ENCODE results near the gene OR4S2. TPM values are rescaled to one million over a fixed set of nuclear protein-coding genes. Genes with fewer than 3 reads are reported as not detected.

OR4S2 gene
- total and polyA plus RNA-seq, 4 donors: not detected

DNA sequence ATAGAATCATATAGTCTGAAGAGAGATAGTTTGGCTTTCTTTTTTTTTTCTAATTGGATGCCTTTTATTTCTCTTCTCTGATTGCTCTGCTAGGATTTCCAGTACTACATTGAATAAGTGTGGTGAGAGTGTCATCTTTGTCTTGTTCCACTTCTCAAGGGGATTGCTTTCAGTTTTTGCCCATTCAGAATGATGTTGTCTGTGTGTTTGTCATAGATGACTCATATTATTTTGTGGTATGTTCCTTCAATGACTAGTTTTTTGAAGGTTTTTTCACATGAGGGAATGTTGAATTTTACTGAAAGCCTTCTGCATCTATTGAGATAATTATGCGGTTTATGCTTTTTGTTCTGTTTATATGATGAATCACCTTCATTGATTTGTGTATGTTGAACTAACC is 23.6 kb upstream of the OR4S2 start:
- DNase-seq (ENCODE audit: low spot score): no peak
- Histone ChIP-seq H3K4me1 (ENCODE audit: control insufficient read depth in 4 of 4, insufficient read depth in 4 of 4, low read length in 3 of 4) (no peaks in the 10 kb centered on the region), H3K27me3 (ENCODE audit: control insufficient read depth in 4 of 4, insufficient read depth in 4 of 4, low read length in 3 of 4) (no peaks in the 10 kb centered on the region), H3K9me3 (ENCODE audit: control insufficient read depth in 4 of 4, low read length in 3 of 4) (peaks cover 0 to 4% (median under 1%) of the 10 kb centered on the region in 4 donors), H3K4me3 (ENCODE audit: low read depth in 1 of 3, low read length in 3 of 3) (no peak overlapping the region), H3K27ac (ENCODE audit: low read depth in 1 of 2, low read length in 2 of 2) (no peak overlapping the region), H3K9ac (ENCODE audit: low read depth in 1 of 2, low read length in 2 of 2) (no peak overlapping the region), H3K36me3 (ENCODE audit: control insufficient read depth in 4 of 4, insufficient read depth in 3 of 4, low read depth in 1 of 4, low read length in 3 of 4) (no peaks in the 10 kb centered on the region)
- WGBS: 78% methylated on average over 1 of the region's 1 CpG
- TF ChIP-seq RXRA (IDR thresholded peaks at IDR 0.05) (no peak), RAD21 (IDR thresholded peaks at IDR 0.05) (no peak), HNF4G (IDR thresholded peaks at IDR 0.05) (no peak), SP1 (IDR thresholded peaks at IDR 0.05) (no peak)
- TF ChIP-seq, protein P1, sequence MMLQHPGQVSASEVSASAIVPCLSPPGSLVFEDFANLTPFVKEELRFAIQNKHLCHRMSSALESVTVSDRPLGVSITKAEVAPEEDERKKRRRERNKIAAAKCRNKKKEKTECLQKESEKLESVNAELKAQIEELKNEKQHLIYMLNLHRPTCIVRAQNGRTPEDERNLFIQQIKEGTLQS (IDR thresholded peaks at IDR 0.05): no peak

DNA sequence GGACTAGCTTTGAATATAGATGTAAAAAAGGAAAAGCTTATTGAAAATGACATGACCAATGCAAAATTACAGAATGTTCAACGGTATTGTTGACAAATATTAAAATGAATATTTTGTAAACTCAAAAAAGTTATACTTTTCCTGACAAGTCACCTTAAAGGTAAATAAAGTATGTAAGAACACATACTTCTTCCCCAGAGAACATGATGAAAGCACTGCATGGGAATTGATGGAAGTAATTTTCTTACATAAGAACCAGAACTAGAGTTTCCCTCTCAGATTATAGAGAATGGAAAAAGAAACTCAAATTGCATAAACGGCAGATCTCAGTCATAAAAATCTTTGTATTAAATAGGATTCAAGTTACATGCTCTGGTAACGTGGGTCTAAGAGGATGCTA is 13.3 kb upstream of the OR4S2 start, which contains the start of gene OR4P4:
OR4P4 (plus strand) TSS at position 301 of the 400 bp plus-strand sequence.
- 39% methylated on average over 3 of the region's 3 CpGs for WGBS
- H3K27me3 ChIP-seq (ENCODE audit: control insufficient read depth in 4 of 4, insufficient read depth in 4 of 4, low read length in 3 of 4): no peaks in the 10 kb centered on the region
- DNase-seq (ENCODE audit: low spot score): no peak
- H3K9ac ChIP-seq (ENCODE audit: low read depth in 1 of 2, low read length in 2 of 2): no peak within 1 kb of the TSS
- no peaks in the 10 kb centered on the region for H3K36me3 ChIP-seq (ENCODE audit: control insufficient read depth in 4 of 4, insufficient read depth in 3 of 4, low read depth in 1 of 4, low read length in 3 of 4)
- H3K4me1 ChIP-seq (ENCODE audit: control insufficient read depth in 4 of 4, insufficient read depth in 4 of 4, low read length in 3 of 4): no peaks in the 10 kb centered on the region
- no peak for TF ChIP-seq HNF4G (IDR thresholded peaks at IDR 0.05)
- TF ChIP-seq, protein P2, sequence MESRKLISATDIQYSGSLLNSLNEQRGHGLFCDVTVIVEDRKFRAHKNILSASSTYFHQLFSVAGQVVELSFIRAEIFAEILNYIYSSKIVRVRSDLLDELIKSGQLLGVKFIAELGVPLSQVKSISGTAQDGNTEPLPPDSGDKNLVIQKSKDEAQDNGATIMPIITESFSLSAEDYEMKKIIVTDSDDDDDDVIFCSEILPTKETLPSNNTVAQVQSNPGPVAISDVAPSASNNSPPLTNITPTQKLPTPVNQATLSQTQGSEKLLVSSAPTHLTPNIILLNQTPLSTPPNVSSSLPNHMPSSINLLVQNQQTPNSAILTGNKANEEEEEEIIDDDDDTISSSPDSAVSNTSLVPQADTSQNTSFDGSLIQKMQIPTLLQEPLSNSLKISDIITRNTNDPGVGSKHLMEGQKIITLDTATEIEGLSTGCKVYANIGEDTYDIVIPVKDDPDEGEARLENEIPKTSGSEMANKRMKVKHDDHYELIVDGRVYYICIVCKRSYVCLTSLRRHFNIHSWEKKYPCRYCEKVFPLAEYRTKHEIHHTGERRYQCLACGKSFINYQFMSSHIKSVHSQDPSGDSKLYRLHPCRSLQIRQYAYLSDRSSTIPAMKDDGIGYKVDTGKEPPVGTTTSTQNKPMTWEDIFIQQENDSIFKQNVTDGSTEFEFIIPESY (IDR thresholded peaks at IDR 0.05): no peak
- no peak for TF ChIP-seq SP1 (IDR thresholded peaks at IDR 0.05)
- TF ChIP-seq, protein P3, sequence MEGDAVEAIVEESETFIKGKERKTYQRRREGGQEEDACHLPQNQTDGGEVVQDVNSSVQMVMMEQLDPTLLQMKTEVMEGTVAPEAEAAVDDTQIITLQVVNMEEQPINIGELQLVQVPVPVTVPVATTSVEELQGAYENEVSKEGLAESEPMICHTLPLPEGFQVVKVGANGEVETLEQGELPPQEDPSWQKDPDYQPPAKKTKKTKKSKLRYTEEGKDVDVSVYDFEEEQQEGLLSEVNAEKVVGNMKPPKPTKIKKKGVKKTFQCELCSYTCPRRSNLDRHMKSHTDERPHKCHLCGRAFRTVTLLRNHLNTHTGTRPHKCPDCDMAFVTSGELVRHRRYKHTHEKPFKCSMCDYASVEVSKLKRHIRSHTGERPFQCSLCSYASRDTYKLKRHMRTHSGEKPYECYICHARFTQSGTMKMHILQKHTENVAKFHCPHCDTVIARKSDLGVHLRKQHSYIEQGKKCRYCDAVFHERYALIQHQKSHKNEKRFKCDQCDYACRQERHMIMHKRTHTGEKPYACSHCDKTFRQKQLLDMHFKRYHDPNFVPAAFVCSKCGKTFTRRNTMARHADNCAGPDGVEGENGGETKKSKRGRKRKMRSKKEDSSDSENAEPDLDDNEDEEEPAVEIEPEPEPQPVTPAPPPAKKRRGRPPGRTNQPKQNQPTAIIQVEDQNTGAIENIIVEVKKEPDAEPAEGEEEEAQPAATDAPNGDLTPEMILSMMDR (IDR thresholded peaks at IDR 0.05; ENCODE audit: low read depth, low read length, missing input control): no peak
- TF ChIP-seq, protein P4, sequence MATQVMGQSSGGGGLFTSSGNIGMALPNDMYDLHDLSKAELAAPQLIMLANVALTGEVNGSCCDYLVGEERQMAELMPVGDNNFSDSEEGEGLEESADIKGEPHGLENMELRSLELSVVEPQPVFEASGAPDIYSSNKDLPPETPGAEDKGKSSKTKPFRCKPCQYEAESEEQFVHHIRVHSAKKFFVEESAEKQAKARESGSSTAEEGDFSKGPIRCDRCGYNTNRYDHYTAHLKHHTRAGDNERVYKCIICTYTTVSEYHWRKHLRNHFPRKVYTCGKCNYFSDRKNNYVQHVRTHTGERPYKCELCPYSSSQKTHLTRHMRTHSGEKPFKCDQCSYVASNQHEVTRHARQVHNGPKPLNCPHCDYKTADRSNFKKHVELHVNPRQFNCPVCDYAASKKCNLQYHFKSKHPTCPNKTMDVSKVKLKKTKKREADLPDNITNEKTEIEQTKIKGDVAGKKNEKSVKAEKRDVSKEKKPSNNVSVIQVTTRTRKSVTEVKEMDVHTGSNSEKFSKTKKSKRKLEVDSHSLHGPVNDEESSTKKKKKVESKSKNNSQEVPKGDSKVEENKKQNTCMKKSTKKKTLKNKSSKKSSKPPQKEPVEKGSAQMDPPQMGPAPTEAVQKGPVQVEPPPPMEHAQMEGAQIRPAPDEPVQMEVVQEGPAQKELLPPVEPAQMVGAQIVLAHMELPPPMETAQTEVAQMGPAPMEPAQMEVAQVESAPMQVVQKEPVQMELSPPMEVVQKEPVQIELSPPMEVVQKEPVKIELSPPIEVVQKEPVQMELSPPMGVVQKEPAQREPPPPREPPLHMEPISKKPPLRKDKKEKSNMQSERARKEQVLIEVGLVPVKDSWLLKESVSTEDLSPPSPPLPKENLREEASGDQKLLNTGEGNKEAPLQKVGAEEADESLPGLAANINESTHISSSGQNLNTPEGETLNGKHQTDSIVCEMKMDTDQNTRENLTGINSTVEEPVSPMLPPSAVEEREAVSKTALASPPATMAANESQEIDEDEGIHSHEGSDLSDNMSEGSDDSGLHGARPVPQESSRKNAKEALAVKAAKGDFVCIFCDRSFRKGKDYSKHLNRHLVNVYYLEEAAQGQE (IDR thresholded peaks at IDR 0.05): no peak
- TF ChIP-seq FOXA1 (IDR thresholded peaks at IDR 0.05): no peak
- no peak within 1 kb of the TSS for H3K27ac ChIP-seq (ENCODE audit: low read depth in 1 of 2, low read length in 2 of 2)
- no peak within 1 kb of the TSS for H3K4me3 ChIP-seq (ENCODE audit: low read depth in 1 of 3, low read length in 3 of 3)
- H3K9me3 ChIP-seq (ENCODE audit: control insufficient read depth in 4 of 4, low read length in 3 of 4): no peaks in the 10 kb centered on the region

DNA sequence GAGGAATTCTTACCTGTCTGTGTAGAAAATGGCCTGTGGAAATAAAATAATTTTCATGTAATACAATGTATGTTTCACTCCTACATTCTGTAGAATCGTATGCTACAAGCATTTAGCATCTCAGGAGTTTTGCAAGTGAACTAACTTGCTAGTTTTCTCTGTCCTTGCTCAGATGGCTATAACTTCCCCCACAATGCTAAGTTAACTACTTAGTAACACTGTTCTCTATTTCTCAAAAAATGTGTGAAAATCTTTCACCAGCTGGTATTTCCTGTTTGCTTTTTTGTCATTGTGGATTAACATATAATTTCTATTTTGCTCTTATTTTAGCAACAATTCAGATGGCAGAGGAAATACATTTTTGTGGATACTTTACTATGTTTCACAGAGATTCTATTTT is 4.4 kb downstream of the OR4S2 start:
- Histone ChIP-seq H3K9ac (ENCODE audit: low read depth in 1 of 2, low read length in 2 of 2) (no peak overlapping the region), H3K27ac (ENCODE audit: low read depth in 1 of 2, low read length in 2 of 2) (no peak overlapping the region), H3K27me3 (ENCODE audit: control insufficient read depth in 4 of 4, insufficient read depth in 4 of 4, low read length in 3 of 4) (no peaks in the 10 kb centered on the region), H3K4me3 (ENCODE audit: low read depth in 1 of 3, low read length in 3 of 3) (no peak overlapping the region), H3K9me3 (ENCODE audit: control insufficient read depth in 4 of 4, low read length in 3 of 4) (peaks cover 0 to 2% (median under 1%) of the 10 kb centered on the region in 4 donors), H3K4me1 (ENCODE audit: control insufficient read depth in 4 of 4, insufficient read depth in 4 of 4, low read length in 3 of 4) (no peaks in the 10 kb centered on the region), H3K36me3 (ENCODE audit: control insufficient read depth in 4 of 4, insufficient read depth in 3 of 4, low read depth in 1 of 4, low read length in 3 of 4) (no peaks in the 10 kb centered on the region)
- DNase-seq (ENCODE audit: low spot score): no peak
- WGBS: 57% methylated on average over 1 of the region's 1 CpG
- TF ChIP-seq EGR1 (IDR thresholded peaks at IDR 0.05; ENCODE audit: low read depth in 2 of 2): no peak
- TF ChIP-seq, protein P1 (IDR thresholded peaks at IDR 0.05): no peak
- no peak for TF ChIP-seq FOXA2 (IDR thresholded peaks at IDR 0.05)
- no peak for TF ChIP-seq GABPA (IDR thresholded peaks at IDR 0.05 in 1 of 2, conservative IDR thresholded peaks at IDR 0.05 in 1 of 2)
- no peak for TF ChIP-seq HNF4A (conservative IDR thresholded peaks at IDR 0.05)
- TF ChIP-seq JUND (IDR thresholded peaks at IDR 0.05): no peak
- TF ChIP-seq RXRA (IDR thresholded peaks at IDR 0.05): no peak
- TF ChIP-seq, protein P2 (IDR thresholded peaks at IDR 0.05): no peak
- TF ChIP-seq, protein P5, sequence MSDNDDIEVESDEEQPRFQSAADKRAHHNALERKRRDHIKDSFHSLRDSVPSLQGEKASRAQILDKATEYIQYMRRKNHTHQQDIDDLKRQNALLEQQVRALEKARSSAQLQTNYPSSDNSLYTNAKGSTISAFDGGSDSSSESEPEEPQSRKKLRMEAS (IDR thresholded peaks at IDR 0.05): no peak
- no peak for TF ChIP-seq HNF4G (IDR thresholded peaks at IDR 0.05)
- no peak for TF ChIP-seq TAF1 (conservative IDR thresholded peaks at IDR 0.05)
